ENCODE data around the gene SLC7A1. TPM values are rescaled to one million over a fixed set of nuclear protein-coding genes. Genes with fewer than 3 reads are reported as not detected.

SLC7A1 gene
- total and polyA plus RNA-seq, 2 donors (not counting 3 experiments of a cell fraction or from before 2014, with no cell fraction given) = 21.0 to 79.3 TPM

GRCh38 chr13:29594303-29594709 is 1.2 kb downstream of the SLC7A1 start:
- Histone ChIP-seq H3K27me3 (ENCODE audit: control insufficient read depth in 2 of 2, insufficient read depth in 2 of 2, low read length in 2 of 2) (no peaks in the 10 kb centered on the region), H4K20me1 (replicated peaks; ENCODE audit: control insufficient read depth, extremely low read depth, insufficient read depth, low read length) (no peaks in the 10 kb centered on the region), H3K9me3 (replicated peaks; ENCODE audit: control insufficient read depth, insufficient read depth, low read length) (no peaks in the 10 kb centered on the region), H3K9ac (replicated peaks; ENCODE audit: extremely low read depth, insufficient read depth, low read length) (peak overlapping the region; percentile 96), H3K36me3 (ENCODE audit: control insufficient read depth in 2 of 2, extremely low read depth in 1 of 2, insufficient read depth in 2 of 2, low read length in 2 of 2) (no peaks in the 10 kb centered on the region), H2AFZ (ENCODE audit: low read depth, low read length) (peak overlapping the region; percentile 64), H3K4me3 (replicated peaks in 1 of 3; ENCODE audit: insufficient read depth in 1 of 3, low read depth in 1 of 3, low read length in 3 of 3) (peak overlapping the region; percentile 66 to 93 (median 71)), H3K4me1 (ENCODE audit: control insufficient read depth, extremely low read depth, insufficient read depth, low read length) (peaks cover 20% of the 10 kb centered on the region), H3K9me1 (replicated peaks; ENCODE audit: control insufficient read depth, extremely low read depth, insufficient read depth, low read length) (no peaks in the 10 kb centered on the region), H3K79me2 (ENCODE audit: control insufficient read depth, insufficient read depth, low read length) (peaks cover 60% of the 10 kb centered on the region), H3K4me2 (ENCODE audit: insufficient read depth, low read length) (peak overlapping the region; percentile 94), H3K27ac (ENCODE audit: insufficient read depth, low read depth, low read length) (peak overlapping the region; percentile 91)
- peak; percentile 74 for DNase-seq (ENCODE audit: low read depth, low spot score)
- CTCF ChIA-PET = interaction anchor here (1.1 to 2.6 kb wide), 2 partner anchors 16 to 27 kb away, joined by 3 to 7 read pairs; no protein-coding TSS in a partner anchor
- intact Hi-C loops (cut with micrococcal nuclease) (loop anchor here (2.0 to 10.0 kb wide), 6 partner anchors 30 to 330 kb away; no protein-coding TSS in a partner anchor), dilution Hi-C loops (cut with MboI; ENCODE audit: extremely low pct_ligation_motif_present, low sequenced_read_pairs) (no loop called here)
- TF ChIP-seq MYC (IDR thresholded peaks at IDR 0.05; ENCODE audit: low read depth, low read length) = no peak
- TF ChIP-seq, protein P1, sequence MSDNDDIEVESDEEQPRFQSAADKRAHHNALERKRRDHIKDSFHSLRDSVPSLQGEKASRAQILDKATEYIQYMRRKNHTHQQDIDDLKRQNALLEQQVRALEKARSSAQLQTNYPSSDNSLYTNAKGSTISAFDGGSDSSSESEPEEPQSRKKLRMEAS (IDR thresholded peaks at IDR 0.05; ENCODE audit: insufficient read depth, insufficient read length) = no peak
- TF ChIP-seq POLR2A (IDR thresholded peaks at IDR 0.05; ENCODE audit: low read depth, low read length) = peak; percentile 27
- TF ChIP-seq CTCF (IDR thresholded peaks at IDR 0.05; ENCODE audit: extremely low read depth in 1 of 2, insufficient read depth in 1 of 2, low read depth in 1 of 2, low read length in 2 of 2) = no peak
- no peak for TF ChIP-seq EZH2 (IDR thresholded peaks at IDR 0.05; ENCODE audit: borderline replicate concordance, low read depth, low read length, severe bottlenecking)
- no peak for TF ChIP-seq GATA2 (IDR thresholded peaks at IDR 0.05; ENCODE audit: insufficient read depth, insufficient read length, low read depth, low read length)
- POLR2A ChIA-PET = no interaction called here
- FAIRE-seq = peak; percentile 72
- BruUV-seq (replicated peaks) = no TSS peak

Data from endothelial cell of umbilical vein (primary cell).